NCI-H748 treated with DMSO at 0.1 percent for 48 hours (cell line): ENCODE measurements around the gene GPC6.

Source experiments
- DNase-seq: peaks from one replicate; lab custom pipeline; 2025; lab: John Stamatoyannopoulos, UW

GPC6 gene

GRCh38 chr13:93932901-93933300 lies 706.3 kb downstream of the GPC6 start:
- DNase-seq, result no peak

DNA sequence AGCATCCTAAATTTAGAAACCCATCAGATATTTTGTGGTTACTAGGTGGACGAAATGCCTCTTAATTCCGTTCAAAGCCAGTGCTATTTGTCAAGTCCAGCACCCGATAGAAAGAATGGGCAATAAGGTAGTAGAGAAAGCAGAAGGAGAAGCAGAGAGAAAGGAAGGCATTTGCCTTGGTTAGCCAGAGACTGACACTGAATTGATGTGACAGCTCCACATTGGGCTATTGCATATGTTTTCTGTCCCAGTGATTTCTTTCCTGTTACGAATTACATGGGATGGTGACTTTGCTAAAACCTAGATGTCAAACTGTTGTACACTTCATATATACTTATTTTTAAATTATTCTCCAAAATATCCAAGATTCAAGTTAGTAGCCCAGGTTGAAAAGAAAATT lies 710.3 kb downstream of the GPC6 start:
- no peak for DNase-seq

DNA sequence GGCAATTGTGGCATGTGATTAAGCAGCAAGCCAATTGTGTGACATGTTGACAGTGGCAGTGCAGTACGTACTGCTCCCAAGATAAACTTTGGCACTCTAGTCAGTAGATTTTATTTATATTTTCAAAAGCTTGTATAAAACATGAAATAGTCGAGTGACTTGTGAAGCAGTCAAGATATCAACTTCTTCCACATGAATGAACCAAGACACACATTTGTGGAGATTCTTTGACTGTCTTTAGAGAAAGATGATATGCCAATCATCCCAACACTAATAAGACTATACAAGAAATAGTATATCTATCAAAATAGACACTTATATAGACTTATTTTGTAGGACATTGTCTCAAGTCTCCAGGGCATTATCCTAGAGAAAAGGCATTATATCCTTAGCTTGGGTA lies 714.8 kb downstream of the GPC6 start:
- no peak for DNase-seq

DNA sequence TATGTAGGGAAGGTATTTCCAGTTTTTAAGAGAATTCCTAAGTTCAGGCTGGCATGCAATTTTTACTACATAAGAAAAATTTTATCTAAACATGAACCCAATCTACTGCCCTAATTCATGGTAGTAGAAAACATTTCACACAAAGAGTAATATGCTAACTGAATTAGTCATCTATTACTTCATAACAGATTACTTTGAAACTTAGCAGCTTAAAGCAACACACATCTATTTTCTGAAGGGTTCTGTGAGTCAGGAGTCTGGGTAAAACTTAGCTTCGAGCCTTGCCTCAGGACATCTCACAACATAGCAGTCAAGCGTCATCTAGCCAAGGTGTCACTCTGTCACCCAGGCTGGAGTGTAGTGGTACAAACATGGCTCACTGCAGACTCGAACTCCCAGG lies 715.4 kb downstream of the GPC6 start:
- no peak for DNase-seq

DNA sequence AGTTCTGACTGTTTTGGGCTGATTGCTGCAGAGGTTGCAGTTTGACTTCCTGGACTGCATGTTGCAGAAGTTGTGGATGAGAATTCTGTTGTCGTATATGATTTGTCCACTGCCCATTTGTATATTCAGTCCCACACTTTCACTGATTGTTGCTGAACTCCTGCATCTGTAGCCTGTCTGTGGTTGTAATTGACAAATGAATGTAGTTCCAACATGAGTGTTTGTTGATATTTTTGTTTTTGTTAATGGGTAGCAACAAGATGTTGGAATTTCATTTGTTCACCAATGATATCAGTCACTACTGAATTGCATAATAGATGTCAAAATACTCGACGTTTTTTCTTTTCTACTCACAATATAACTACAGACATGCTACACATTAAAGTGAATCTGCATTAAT lies 719.0 kb downstream of the GPC6 start:
- no peak for DNase-seq

DNA sequence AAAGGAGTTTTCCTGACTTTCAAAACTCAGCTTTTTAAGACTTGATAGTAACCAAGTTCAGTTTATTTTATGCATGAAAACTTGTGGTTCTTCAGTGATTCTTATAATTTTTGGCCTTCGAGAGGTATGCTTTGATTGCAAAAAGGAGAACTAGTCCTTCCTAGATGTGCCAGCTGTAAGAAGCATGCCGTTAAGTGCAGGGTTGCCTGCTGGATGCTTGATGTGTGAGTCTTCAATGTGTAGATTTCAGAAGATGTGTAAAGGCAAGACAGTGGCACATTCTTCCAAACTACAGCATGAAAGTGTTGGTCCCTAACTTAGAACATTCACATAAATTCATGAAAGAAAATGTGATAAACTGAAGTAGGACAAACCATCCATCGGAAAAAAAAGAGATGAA lies 720.4 kb downstream of the GPC6 start:
- no peak for DNase-seq

DNA sequence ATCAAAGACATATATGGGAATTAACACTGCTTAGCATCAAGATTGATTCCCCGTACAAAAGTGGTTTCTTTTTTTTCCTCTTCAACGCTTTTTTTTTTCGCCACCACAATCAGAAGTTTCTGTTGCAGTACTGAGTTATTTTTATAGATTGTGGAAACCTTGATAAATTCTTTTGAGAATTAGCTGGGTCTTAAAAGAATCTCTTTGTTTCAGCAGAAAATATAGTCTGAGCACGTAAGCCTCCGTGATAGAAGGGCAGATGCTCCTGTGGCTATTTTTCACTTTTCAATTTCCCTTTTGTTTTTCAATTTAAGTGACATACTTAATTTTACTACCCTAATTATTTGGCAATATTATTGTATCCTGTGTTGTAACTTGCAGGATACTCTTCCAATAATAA lies 721.0 kb downstream of the GPC6 start:
- DNase-seq, result no peak

DNA sequence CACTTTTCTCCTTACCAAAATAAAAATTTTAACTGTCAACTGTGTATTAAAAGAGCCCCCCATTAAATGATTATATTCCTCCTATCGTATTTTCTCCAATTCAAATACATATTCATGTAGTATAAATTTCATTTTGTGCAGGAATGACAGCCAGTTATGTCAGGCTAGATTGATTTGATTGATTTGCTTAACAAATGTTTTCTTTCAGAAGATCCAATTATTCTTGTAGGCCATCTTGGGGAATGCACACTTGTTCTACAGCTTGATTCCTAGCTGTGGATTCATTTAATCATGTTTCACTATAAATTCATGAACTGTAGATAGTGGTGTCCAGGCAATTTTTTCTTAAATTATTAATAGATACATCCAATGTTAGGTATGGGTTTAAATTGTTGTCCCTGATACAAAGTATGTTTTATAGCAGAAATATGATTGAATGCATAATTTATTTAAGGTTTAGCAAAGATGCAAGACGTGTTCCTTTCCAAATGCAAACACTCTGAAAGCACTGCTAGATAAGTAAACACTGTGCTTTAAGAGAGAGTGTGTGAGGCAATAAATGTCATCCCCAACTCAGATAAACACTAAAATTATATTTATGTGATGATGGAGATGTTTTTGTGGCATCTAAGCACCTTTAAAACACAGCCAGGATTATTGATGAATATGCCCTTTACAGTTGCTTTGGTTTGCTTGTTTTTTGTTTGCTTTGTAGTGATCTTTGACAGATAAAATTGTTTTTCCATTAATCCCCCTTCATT lies 721.7 kb downstream of the GPC6 start:
- DNase-seq, result no peak

DNA sequence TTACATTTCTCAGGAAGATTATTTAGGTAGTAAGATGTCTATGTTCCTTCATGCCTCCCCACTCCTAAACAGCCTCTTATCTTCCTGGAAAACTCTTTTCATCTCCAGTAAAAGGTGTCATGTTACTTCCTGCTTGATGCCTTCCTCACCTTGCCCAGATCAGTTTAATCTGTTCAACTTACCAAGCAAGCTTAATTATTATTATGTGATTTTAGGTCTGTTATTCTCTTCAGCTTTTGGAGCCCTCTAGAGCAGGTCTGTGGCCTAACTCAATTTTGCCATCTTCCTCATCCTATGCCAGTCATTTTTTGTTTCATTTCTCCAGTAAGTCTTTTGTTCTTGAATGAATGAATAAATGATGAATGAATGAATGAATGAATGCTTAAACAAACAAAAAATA lies 724.5 kb downstream of the GPC6 start:
- DNase-seq, result peak; percentile 29

DNA sequence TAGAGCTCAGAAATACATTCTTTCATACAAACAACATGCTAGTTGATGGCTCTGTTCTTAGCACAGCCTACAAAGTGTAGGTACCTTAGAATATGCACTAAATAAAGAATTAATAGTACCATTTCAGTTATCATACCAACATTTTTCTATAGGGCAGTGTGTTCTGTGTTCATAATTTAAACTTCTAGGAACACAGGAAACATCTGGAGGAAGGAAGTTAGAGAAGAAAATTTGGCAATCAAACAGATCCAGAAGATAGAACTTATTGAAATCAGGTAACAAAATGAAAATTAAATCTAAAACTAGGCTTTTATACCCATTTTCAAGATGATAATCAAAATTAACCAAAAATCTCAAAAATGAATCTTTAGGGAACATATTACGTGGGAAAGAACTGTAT lies 725.3 kb downstream of the GPC6 start:
- no peak for DNase-seq

DNA sequence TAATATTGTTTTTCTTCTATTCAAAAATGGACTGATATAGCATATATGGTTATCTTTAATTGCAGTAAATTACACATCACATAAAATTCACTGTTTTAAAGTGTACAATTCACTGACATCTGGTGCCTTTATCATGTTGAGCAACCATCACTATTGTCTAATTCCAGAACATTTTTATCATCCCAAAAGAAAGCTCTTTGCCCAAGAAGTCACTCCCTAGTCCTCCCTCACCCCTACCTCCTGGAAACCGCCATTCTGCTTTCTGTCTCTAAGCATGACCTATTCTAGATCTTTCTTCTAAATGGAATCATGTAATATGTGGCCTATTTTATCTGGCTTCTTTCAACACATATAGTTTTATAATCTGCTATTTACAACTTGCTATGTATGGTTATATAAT lies 727.2 kb downstream of the GPC6 start:
- no peak for DNase-seq

DNA sequence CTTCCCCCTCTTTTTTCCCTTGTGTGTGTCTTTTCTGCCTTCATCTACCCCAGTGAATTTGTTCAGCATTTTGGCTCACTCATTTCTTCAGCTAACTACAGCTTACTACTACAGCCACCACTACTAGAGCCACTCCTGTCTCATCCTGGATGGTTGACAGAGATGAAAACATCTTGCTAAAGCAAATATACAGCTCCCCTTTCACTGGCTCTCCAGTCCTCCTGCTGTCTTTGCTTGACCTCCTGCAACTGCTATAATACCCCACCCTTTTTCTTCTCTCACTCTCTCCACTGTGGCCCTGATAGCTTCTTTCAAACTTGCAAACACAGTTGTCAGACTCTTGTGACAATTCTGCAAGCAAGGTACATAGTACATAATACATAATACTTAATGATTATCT lies 729.3 kb downstream of the GPC6 start:
- DNase-seq, result peak; percentile 40

- DNase-seq, result no peak
These were observed 729.8 kb downstream of the GPC6 start for GRCh38 chr13:93956426-93956825.

GRCh38 chr13:93957371-93957770 lies 730.8 kb downstream of the GPC6 start:
- no peak for DNase-seq

DNA sequence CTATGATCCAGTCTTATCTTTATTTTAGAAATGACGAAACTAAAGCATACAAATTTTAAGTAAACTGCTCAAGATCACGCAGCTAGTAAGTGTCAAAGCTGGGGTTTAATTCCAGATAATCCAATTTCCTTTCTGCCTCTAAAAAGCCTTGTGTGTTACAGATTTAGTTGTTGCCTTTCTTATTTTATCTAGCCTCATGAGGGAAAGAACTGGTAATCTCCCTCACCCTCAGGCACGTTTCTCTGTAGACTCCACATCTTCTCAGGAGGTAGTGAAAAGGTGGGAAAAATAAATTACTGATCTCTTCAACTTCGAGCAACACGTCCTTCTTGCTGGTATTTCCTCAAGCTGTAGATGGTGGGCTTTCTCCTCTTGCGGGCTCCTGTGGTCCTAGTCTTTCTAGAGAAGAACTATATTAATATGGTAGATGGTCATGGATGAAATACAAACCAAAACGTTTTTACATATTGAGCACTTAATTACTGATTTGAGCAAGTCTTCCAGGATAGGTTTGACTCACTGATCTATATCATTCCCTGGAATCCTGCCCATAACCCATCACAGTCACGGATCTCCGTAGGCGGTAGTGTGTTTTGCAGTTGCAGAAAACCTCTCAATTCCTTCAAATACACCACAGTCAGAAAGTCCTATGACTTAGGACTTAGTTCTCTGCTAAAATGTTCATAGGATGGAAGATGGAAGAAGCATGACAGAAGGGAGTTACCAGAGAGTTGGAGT lies 733.4 kb downstream of the GPC6 start:
- no peak for DNase-seq

- DNase-seq, result peak; percentile 95
These were observed 736.9 kb downstream of the GPC6 start for GRCh38 chr13:93963266-93964145.

- DNase-seq, result no peak
These were observed 737.5 kb downstream of the GPC6 start for GRCh38 chr13:93964146-93964512.

- DNase-seq, result no peak
These were observed 739.0 kb downstream of the GPC6 start for GRCh38 chr13:93965587-93965986.

DNA sequence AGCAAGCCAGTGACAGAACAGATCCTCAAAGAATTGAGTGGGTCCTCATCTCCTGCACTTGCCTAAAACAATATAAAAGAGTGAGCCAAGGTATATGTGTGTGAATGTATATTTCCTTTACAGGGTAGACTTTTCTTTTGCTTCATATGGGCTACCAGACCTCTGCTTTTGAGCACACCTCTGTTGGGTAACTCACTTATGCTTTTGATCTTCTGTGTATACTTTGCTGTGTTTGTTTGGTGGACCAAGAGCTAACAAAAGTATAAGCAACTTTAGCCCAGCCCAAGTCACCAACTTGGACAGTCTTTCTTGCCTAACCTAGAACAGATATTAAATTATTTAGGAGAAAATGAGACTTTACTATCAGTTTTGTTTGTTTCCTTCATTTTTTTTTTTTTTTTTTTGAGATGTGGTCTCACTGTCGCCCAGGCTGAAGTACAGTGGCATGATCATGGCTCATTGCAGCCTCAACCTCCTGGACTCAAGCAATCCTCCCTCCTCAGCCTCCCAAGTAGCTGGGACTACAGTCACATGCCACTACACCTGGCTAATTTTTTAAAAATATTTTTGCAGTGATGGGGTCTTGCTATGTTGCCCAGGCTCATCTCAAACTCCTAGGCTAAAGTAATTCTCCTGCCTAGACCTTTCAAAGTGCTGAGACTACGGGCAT lies 739.8 kb downstream of the GPC6 start:
- DNase-seq, result no peak

- DNase-seq, result no peak
These were observed 740.7 kb downstream of the GPC6 start for GRCh38 chr13:93967286-93967685.

DNA sequence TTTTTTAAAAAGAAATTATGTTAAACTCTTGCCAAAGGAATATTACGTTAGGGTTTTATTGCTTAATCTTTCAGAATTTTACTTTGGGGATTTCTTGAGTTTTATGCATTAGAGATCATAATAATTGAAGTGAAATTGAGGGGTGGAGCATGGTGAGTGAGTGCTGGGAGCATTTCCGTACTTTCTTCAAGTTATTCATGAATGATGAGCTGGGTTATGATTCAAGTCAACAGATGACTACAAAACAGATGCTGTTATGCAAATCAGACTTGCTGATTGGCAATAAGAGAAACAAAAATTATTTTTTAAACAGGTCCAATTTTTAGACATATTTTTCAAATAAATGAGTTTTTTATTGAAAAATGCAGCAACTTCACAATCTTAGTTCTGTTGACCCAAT lies 748.6 kb downstream of the GPC6 start:
- no peak for DNase-seq

DNA sequence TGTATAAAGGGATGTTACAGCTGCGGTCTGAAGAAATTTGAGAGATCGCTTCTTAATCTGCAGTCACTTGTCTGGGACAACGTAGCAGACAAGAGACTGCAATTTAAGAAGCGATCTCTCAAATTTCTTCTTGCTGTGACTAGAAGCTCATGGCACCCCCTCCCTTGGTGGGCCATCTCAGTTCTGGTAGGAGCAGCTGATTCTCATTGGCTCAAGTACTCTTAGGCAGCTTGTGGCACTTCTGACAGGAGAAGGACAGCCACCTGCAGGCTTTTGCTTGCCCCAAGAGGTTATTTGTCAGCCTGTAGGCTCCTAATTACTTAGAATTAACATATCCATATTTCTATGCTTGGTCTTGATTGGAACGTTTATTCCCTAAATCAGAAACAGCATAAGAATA lies 749.9 kb downstream of the GPC6 start:
- no peak for DNase-seq
